ENCODE measurements around the gene P2RX5.
"Not testable (repeated sequence)": the region's sequence is repeated elsewhere in the genome, so short reads cannot be mapped to it uniquely, and the experiment has no call there.

Gene P2RX5

GRCh38 chr17:3739422-3740124 lies 43.6 kb upstream of the P2RX5 start:
- Histone ChIP-seq H3K9ac (ENCODE audit: low read length) (no peak overlapping the region), H3K27me3 (ENCODE audit: low read depth, low read length) (peaks cover 4% of the 10 kb centered on the region), H4K20me1 (ENCODE audit: insufficient read depth, low read length) (no peaks in the 10 kb centered on the region), H3K4me1 (ENCODE audit: low read length) (no peaks in the 10 kb centered on the region; the same call in 1 of the 2 replicates), H2AFZ (ENCODE audit: low read depth, low read length) (no peak overlapping the region), H3K27ac (ENCODE audit: low read length) (no peak overlapping the region), H3K4me3 (ENCODE audit: low read length) (no peak overlapping the region), H3K4me2 (ENCODE audit: low read length) (no peak overlapping the region), H3K36me3 (replicated peaks; ENCODE audit: low read depth, low read length) (no peaks in the 10 kb centered on the region), H3K9me3 (ENCODE audit: insufficient read depth, low read length) (no peaks in the 10 kb centered on the region), H3K79me2 (ENCODE audit: low read length) (no peaks in the 10 kb centered on the region)
- TF ChIP-seq EZH2phosphoT487 (IDR thresholded peaks at IDR 0.05; ENCODE audit: low read depth) = no peak
- no peak for TF ChIP-seq CTCF (IDR thresholded peaks at IDR 0.05; ENCODE audit: low read depth, low read length)

- Histone ChIP-seq H3K9me3 (ENCODE audit: insufficient read depth, low read length) (no peaks in the 10 kb centered on the region), H3K27me3 (ENCODE audit: low read depth, low read length) (peaks cover 4% of the 10 kb centered on the region), H3K79me2 (ENCODE audit: low read length) (no peaks in the 10 kb centered on the region), H3K4me3 (ENCODE audit: low read length) (no peak overlapping the region), H3K36me3 (replicated peaks; ENCODE audit: low read depth, low read length) (no peaks in the 10 kb centered on the region), H3K9ac (ENCODE audit: low read length) (no peak overlapping the region), H3K27ac (ENCODE audit: low read length) (no peak overlapping the region), H3K4me2 (ENCODE audit: low read length) (0 out of 2 replicates have a peak overlapping the region, but pooled peaks have one; percentile 4), H4K20me1 (ENCODE audit: insufficient read depth, low read length) (no peaks in the 10 kb centered on the region), H2AFZ (ENCODE audit: low read depth, low read length) (no peak overlapping the region), H3K4me1 (ENCODE audit: low read length) (no peaks in the 10 kb centered on the region; the same call in 1 of the 2 replicates)
- TF ChIP-seq EZH2phosphoT487 (IDR thresholded peaks at IDR 0.05; ENCODE audit: low read depth) (no peak), CTCF (IDR thresholded peaks at IDR 0.05; ENCODE audit: low read depth, low read length) (no peak)
Observed at GRCh38 chr17:3738562-3739295, 42.8 kb upstream of the P2RX5 start.

- Histone ChIP-seq H3K4me2 (ENCODE audit: low read length) (no peak overlapping the region), H3K79me2 (ENCODE audit: low read length) (no peaks in the 10 kb centered on the region), H3K4me1 (ENCODE audit: low read length) (peaks cover 12% of the 10 kb centered on the region), H3K36me3 (replicated peaks; ENCODE audit: low read depth, low read length) (no peaks in the 10 kb centered on the region), H3K9ac (ENCODE audit: low read length) (no peak overlapping the region), H3K27me3 (ENCODE audit: low read depth, low read length) (peaks cover 4% of the 10 kb centered on the region), H2AFZ (ENCODE audit: low read depth, low read length) (no peak overlapping the region), H3K9me3 (ENCODE audit: insufficient read depth, low read length) (no peaks in the 10 kb centered on the region), H4K20me1 (ENCODE audit: insufficient read depth, low read length) (no peaks in the 10 kb centered on the region), H3K27ac (ENCODE audit: low read length) (no peak overlapping the region), H3K4me3 (ENCODE audit: low read length) (no peak overlapping the region)
- TF ChIP-seq EZH2phosphoT487 (IDR thresholded peaks at IDR 0.05; ENCODE audit: low read depth) (no peak), CTCF (IDR thresholded peaks at IDR 0.05; ENCODE audit: low read depth, low read length) (no peak)
Observed at GRCh38 chr17:3735515-3735914, 39.6 kb upstream of the P2RX5 start.

GRCh38 chr17:3734911-3735276 lies 38.9 kb upstream of the P2RX5 start:
- H3K9me3 ChIP-seq (ENCODE audit: insufficient read depth, low read length); H3K79me2 ChIP-seq (ENCODE audit: low read length); H3K4me2 ChIP-seq (ENCODE audit: low read length); H3K36me3 ChIP-seq (replicated peaks; ENCODE audit: low read depth, low read length); H3K27ac ChIP-seq (ENCODE audit: low read length); H3K4me3 ChIP-seq (ENCODE audit: low read length); H3K9ac ChIP-seq (ENCODE audit: low read length); H4K20me1 ChIP-seq (ENCODE audit: insufficient read depth, low read length); H3K27me3 ChIP-seq (ENCODE audit: low read depth, low read length); H2AFZ ChIP-seq (ENCODE audit: low read depth, low read length): not testable (repeated sequence)
- peaks cover 12% of the 10 kb centered on the region for H3K4me1 ChIP-seq (ENCODE audit: low read length)

All from OCI-LY3 (cell line).